GM19438 (cell line): ENCODE results near the gene PDE10A.
"Not testable (repeated sequence)": the region's sequence is repeated elsewhere in the genome, so short reads cannot be mapped to it uniquely, and the experiment has no call there.

Experiments used
- ATAC-seq: cut with Tn5 transposase; IDR thresholded peaks from one replicate; pipeline ENCODE4 v1.9.1; 2021; ENCODE audit warnings: low read depth; ENCODE audit not compliant: unreplicated experiment

The PDE10A gene

GRCh38 chr6:165558097-165558496 is 104.9 kb downstream of the PDE10A start:
- ATAC-seq, result not testable (repeated sequence)

GRCh38 chr6:165557674-165558073 is 105.4 kb downstream of the PDE10A start:
- no peak for ATAC-seq

DNA sequence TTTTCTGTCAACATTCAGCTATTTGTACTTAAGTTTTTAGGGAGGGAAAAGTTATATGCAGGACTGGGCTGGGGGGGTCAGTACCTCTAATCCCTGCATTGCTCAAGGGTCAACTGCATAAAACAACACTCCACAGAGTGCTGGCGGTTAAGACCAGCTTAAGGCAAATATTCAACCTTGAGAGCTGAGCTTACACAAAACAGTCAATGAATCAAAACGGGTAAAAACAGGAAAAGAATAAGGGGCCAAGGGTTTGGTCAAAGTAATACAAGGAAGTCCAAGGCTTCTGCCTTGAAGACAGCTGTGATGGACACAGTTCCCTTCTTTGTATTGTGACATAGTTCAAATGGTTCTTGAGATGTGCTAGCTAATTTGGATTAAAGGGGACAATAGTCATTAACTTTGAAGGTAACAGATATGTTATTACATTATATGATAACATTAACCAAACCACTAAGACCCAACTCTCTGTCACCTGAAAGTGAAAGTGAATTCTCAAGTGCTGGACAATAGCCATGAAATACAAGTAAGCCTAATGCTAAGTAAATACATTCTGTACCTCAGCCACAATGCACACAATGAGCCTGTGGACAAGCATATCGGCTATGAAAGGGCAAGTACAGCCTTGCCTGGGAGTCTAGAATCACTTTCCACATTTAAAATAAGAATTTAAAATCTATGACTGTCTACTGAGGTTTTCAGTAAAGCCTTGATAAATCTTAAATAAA is 106.8 kb downstream of the PDE10A start:
- ATAC-seq, result no peak

GRCh38 chr6:165554644-165555043 is 108.4 kb downstream of the PDE10A start:
- not testable (repeated sequence) for ATAC-seq

- ATAC-seq, result no peak
These were observed 110.7 kb downstream of the PDE10A start for GRCh38 chr6:165552248-165552736.

DNA sequence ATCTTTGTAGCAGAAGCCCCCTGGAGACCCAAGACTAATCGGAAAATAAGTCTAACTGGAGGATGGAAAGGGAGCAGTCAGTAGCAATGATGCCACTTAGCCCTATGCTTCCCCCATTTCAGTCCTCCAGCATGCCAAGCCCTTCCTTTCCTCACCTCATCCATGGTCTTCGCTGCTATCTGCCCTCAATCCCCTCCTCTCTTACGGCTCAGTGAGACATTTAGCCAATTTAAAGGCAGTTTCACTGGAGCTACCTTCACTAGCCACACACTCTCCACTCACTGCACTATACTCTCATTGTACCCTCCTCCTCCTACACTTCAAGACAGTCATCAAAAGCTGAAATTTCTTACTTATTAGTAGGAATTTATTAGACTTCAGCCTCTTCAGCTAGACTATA is 111.2 kb downstream of the PDE10A start:
- ATAC-seq, result no peak

DNA sequence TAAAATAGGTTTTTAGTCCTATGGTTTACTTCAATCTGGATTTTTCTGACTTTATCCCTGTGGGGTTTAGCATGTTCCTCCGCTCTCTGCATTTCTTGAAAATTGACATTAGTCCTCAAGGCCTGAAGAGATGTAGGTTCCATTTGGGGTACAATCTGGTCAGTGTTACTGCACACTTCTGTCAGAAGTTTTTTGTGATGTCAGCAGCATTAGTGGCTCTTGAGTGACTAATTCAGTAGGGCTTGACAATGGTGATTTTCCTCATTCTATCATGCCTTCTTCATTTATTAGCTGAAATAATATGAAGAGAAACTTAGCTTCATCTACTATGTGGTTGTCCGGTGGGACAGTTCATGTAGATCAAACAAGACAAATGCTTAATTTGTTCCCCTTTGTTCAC is 114.6 kb downstream of the PDE10A start:
- no peak for ATAC-seq

DNA sequence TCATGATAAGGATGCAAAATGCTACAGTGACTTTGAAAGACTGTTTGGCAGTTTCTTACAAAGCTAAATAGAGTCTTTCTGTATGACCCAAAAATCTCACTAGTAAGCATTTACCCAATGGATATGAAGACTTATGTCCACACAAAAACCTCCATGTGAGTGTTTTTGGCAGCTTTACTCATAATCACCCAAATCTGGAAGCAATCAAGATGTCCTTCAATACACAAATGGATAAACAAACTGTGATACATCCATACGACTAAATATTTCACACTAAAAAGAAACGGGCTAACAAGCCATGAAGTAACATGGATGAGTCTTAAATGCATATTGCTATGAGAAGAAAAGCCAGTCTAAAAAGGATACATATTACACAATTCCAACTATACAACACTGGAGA is 117.2 kb downstream of the PDE10A start:
- ATAC-seq, result no peak

GRCh38 chr6:165543781-165544180 is 119.3 kb downstream of the PDE10A start:
- no peak for ATAC-seq

- ATAC-seq, result no peak
These were observed 126.1 kb downstream of the PDE10A start for GRCh38 chr6:165536911-165537310.

DNA sequence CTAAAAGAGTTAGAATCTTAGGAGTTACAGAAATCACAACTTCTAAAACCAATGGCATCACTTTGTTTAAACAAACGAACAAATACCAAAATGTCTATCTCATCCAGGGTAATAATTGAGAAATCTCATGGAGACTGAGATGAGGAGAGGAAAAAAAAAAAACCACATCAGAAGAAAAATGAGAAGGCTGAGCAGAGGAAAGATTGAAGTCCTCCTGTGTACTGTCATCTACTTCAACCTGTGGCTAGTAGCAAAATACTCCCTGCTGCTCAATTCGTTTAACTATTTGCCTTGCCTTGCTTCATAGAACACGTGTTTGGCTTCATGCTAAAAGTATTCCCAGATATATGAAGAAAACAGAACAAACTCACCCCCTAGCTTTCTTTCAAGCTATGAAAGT is 143.7 kb downstream of the PDE10A start:
- ATAC-seq, result no peak

- no peak for ATAC-seq
These were observed 146.9 kb downstream of the PDE10A start for GRCh38 chr6:165515963-165516624.

- ATAC-seq, result no peak
These were observed 148.4 kb downstream of the PDE10A start for GRCh38 chr6:165514621-165515020.

- peak; percentile 82 for ATAC-seq
These were observed 151.2 kb downstream of the PDE10A start for GRCh38 chr6:165511807-165512206.

GRCh38 chr6:165508321-165508869 is 154.6 kb downstream of the PDE10A start:
- no peak for ATAC-seq

DNA sequence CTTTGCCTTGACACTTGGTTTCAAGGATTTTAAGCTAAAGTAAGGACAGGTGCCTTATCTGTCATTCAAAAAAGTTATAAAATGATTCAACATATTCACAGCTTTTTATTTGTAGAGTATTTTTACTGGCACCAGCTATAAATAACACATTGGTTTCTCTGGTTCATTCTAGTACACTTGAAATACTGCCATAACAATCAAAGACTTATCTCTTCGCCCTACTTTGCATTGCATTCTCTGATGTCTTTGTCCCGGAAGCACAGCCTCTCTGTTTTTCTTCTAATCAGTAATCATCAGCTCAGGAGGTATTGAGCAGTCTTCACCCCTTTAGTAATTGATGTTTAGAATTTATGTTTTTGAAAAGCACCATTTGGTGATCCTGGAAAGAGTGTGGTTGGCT is 156.4 kb downstream of the PDE10A start:
- no peak for ATAC-seq

DNA sequence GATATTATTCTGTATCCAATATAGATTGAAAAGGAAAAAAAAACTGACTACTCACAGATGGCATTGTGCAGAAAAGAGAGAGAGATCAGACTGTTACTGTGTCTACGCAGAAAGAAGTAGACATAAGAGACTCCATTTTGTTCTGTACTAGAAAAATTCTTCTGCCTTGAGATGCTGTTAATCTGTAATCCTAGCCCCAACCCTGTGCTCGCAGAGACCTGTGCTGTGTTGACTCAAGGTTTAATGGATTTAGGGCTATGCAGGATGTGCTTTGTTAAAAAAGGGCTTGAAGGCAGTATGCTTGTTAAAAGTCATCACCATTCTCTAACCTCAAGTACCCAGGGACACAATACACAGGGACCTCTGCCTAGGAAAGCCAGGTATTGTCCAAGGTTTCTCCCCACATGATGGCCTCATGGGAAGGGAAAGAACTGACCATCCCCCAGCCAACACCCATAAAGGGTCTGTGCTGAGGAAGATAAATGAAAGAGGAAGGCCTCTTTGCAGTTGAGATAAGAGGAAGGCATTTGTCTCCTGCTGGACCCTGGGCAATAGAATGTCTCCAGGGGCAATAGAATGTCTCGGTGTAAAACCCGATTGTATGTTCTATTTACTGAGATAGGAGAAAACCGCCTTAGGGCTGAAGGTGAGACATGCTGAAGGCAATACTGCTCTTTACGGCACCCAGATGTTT is 162.7 kb downstream of the PDE10A start:
- ATAC-seq, result not testable (repeated sequence)

DNA sequence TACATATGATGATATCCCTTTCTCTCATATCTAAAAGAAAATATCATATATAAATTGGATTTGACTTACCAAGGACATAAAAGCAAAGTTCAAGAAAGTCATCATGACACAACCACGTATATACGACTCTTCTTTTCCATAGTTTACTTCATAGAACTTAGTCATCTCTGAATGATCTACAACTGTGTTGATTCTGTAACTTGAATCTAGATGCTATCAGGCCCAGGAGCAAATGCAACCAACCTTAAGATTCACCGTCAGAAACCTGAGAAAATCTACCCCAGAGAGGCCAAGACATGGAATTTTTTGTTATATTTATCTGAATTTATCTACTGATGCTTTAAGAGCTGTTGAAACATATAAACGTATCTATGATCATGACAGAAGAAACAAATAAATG is 165.6 kb downstream of the PDE10A start:
- ATAC-seq, result no peak

DNA sequence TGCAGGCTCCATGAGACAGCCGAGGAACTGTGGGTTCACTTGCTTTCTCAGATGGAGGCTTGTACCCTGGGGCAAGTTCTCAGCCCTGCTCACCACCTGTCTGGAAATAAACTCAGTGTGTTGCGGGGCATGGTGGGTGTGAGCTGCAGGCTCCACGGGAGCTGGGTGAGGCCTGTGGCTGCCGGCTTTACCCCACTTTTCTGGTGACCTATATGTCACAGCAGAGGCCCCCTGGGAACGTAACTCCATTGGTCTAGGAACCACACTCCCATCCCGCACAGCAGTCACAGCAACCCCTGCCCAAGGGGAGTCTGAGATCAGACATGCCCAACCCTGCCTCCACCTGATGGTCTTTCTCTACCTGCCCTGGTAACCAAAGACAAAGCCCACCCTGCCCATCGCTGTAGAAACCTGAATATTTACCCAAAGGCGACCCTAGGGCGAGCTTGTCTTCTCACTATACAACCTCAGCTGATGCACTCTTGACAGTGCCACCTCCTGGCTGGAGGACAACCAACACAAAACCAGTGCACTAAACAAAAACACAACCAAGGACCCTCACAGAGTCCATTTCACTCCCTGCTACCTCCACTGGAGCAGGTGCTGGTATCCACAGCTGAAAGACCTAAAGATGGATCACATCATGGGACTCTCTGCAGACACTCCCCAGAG is 174.3 kb downstream of the PDE10A start:
- ATAC-seq, result no peak

- ATAC-seq, result no peak
These were observed 175.1 kb downstream of the PDE10A start for GRCh38 chr6:165487950-165488349.

DNA sequence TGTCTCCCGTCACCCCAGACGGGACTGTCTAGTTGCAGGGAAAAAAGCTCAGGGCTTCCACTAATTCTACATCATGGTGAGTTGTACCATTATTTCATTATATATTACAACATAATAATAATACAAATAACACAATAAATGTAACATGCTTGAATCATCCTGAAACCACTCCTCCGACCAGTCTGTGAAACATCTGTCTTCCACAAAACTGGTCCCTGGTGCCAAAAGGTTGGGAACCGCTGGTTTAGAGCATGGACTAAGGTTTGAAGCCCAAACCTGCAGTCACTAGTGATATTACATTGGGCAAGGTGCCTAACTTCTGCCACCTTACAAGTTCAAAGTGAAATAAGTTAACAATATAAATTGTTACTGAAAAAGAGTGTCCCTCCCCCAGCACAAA is 175.7 kb downstream of the PDE10A start:
- ATAC-seq, result no peak
